Adipocyte (in vitro differentiated cells): Measurements from ENCODE around the gene HMGXB4.
"Not testable (repeated sequence)": the region's sequence is repeated elsewhere in the genome, so short reads cannot be mapped to it uniquely, and the experiment has no call there.

Experiments
- DNase-seq: peaks from one replicate; pipeline ENCODE4 v3.0.0-alpha.2; 2015; ENCODE audit warnings: low read depth
- H3K27me3 ChIP-seq: replicated peaks from 2 replicates; pipeline ENCODE4 v1.7.0; 2013; ENCODE audit warnings: mild to moderate bottlenecking, low read length, moderate library complexity; ENCODE audit not compliant: control insufficient read depth, insufficient read depth
- H3K36me3 ChIP-seq: 2 replicates; pipeline ENCODE4 v1.7.0; 2013; ENCODE audit warnings: low read length, mild to moderate bottlenecking, moderate library complexity; ENCODE audit not compliant: control insufficient read depth, insufficient read depth, severe bottlenecking
- H3K4me1 ChIP-seq: 2 replicates; pipeline ENCODE4 v1.7.0; 2013; ENCODE audit warnings: mild to moderate bottlenecking, low read length, moderate library complexity; ENCODE audit not compliant: control insufficient read depth, insufficient read depth
- H3K4me3 ChIP-seq: 2 replicates; pipeline ENCODE4 v1.7.0; 2013; ENCODE audit warnings: mild to moderate bottlenecking, low read length, moderate library complexity
- H3K9ac ChIP-seq: 2 replicates; pipeline ENCODE4 v1.7.0; 2013; ENCODE audit warnings: mild to moderate bottlenecking, low read length, moderate library complexity
- H3K9me3 ChIP-seq: 2 replicates; pipeline ENCODE4 v1.7.0; 2013; ENCODE audit warnings: mild to moderate bottlenecking, low read length, moderate library complexity; ENCODE audit not compliant: control insufficient read depth

Gene HMGXB4

DNA sequence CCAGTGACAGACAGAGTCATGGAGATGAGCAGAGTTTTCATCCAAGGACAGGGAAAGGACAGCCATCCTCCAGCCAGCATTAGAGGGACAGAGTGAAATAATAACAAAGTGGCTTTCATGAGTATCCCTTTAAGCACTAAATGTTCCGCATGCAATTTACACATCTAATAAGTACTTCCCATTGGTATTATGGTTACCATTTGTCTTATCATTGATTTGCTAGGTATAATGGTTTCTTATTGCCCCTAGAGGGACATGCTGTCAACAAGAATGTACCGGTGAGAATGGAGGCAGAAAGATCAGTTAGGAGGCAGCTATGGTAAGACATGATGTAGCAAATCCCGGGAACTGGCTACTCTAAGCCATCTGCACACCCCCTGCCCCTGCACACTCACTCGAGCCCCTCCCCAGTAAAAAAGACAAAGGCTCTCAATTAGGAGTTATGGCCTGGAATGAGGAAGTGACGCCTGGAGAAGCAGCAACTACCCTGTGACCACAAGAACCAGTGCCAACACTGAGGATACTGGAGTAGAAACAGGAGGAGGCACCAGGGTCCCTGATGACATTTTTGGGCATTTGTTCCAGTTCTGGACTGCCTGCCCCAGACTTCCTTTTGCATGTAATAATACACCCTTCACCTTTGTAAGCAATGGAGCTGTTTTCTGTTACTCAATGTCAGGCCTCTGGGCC, 30.2 kb upstream of the HMGXB4 start:
- no peaks in the 10 kb centered on the region for H3K36me3 ChIP-seq
- no peak for DNase-seq

DNA sequence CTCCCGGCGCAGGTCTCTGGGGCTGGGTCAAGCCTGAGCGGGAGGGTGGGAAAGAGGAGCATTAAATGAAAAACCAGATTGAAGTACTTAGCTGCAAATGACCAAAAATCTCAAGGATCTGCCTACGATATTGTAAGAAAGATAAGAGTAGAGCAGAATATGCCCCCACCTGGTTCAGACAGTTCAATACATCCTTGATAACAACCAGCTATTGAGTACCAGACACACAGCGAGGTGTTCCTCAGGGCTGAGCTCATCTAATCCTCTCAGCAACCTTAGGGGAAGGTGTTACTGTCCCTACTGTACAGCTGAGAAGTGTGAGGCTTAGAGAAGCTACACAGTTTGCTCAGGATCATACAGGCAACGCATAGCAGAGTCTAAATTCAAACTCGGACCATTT, 27.4 kb upstream of the HMGXB4 start:
- peaks cover 65% of the 10 kb centered on the region for H3K27me3 ChIP-seq
- H3K9ac ChIP-seq: no peak overlapping the region
- H3K36me3 ChIP-seq: no peaks in the 10 kb centered on the region
- no peaks in the 10 kb centered on the region for H3K4me1 ChIP-seq
- H3K9me3 ChIP-seq: no peaks in the 10 kb centered on the region
- DNase-seq: no peak
- H3K4me3 ChIP-seq: no peak overlapping the region

More for the DNA sequence above, 30.2 kb upstream of the HMGXB4 start:
- H3K9me3 ChIP-seq: no peaks in the 10 kb centered on the region
- H3K4me3 ChIP-seq: no peak overlapping the region
- no peaks in the 10 kb centered on the region for H3K4me1 ChIP-seq
- H3K27me3 ChIP-seq: peaks cover 57% of the 10 kb centered on the region
- H3K9ac ChIP-seq: no peak overlapping the region

DNA sequence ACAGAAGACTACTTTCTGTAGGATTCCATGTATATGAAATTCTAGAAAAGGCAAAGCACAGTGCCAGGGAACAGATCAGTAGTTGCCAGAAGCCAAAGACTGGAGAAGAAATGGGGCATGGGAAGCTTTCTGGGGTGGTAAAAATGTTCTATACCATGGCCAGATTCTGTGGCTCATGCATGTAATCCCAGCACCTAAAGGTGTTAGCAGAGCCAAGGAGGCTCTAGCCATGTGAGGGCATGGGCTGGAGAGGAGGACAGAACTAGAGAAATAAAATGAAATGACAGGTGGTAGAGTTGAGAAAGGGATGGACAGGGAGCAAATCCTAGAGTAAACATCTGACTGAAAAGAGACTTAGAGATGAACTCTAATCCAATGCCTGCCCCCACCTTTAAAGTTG, 26.9 kb upstream of the HMGXB4 start:
- H3K27me3 ChIP-seq: peaks cover 60% of the 10 kb centered on the region
- DNase-seq: no peak

DNA sequence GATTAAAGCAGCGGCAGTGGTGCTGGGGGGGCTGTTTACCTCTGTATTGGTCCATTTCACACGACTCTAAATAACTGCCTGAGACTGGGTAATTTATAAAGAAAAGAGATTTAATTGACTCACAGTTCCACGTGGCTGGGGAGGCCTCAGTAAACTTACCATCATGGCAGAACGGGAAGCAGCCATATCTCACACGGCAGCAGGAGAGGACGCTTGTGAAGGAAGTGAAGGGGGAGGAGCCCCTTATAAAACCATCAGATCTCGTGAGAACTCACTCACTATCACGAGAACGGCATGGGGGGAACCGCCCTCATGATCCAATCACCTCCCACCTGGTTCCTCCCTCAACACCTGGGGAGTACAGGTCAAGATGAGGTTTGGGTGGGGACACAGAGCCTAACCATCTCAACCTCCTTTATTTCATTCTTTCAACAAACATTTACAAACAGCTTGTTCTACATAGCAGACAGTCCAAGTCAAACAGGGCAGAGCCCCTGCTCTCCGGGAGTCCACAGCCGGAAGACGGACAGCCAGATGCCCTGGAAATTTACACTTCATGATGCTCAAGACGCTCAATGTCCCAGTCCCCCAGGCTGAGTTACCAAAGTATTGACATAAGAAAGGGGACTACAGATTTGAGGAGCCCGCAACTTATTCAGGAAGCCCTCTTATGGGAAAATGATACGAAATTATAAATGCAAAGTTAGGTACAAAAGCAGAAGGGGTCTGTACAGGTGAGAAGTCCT, 26.3 kb upstream of the HMGXB4 start:
- Histone ChIP-seq H3K9me3 (peaks cover 3% of the 10 kb centered on the region), H3K4me1 (no peaks in the 10 kb centered on the region), H3K27me3 (peaks cover 55% of the 10 kb centered on the region), H3K4me3 (no peak overlapping the region), H3K36me3 (no peaks in the 10 kb centered on the region), H3K9ac (no peak overlapping the region)
- DNase-seq: no peak

More for the DNA sequence above, 26.9 kb upstream of the HMGXB4 start:
- Histone ChIP-seq H3K36me3 (no peaks in the 10 kb centered on the region), H3K4me3 (no peak overlapping the region), H3K4me1 (no peaks in the 10 kb centered on the region), H3K9ac (no peak overlapping the region), H3K9me3 (peaks cover under 1% of the 10 kb centered on the region)

- no peaks in the 10 kb centered on the region for H3K4me1 ChIP-seq
- H3K9ac ChIP-seq: no peak overlapping the region
- peak; percentile 57 for DNase-seq
- H3K27me3 ChIP-seq: peaks cover 49% of the 10 kb centered on the region
- no peak overlapping the region for H3K4me3 ChIP-seq
- peaks cover 3% of the 10 kb centered on the region for H3K9me3 ChIP-seq
- H3K36me3 ChIP-seq: no peaks in the 10 kb centered on the region
These were observed 25.7 kb upstream of the HMGXB4 start for GRCh38 chr22:35231585-35232084.

DNA sequence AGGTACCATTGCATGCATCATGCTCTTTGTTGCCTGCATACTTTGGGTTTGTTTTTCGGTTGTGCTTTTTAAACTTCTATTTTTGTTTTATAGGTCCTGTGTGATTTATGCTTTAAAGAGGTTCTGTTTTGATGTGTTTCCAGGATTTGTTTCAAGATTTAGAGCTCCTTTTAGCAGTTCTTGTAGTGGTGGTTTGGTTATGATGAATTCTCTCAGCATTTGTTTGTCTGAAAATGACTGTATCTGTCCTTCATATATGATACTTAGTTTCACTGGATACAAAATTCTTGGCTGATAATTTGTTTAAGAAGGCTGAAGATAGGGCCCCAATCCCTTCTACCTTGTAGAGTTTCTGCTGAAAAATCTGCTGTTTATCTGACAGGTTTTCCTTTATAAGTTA, 18.5 kb upstream of the HMGXB4 start:
- not testable (repeated sequence) for H3K4me3 ChIP-seq, DNase-seq, H3K27me3 ChIP-seq, H3K36me3 ChIP-seq, H3K4me1 ChIP-seq, H3K9ac ChIP-seq, H3K9me3 ChIP-seq

DNA sequence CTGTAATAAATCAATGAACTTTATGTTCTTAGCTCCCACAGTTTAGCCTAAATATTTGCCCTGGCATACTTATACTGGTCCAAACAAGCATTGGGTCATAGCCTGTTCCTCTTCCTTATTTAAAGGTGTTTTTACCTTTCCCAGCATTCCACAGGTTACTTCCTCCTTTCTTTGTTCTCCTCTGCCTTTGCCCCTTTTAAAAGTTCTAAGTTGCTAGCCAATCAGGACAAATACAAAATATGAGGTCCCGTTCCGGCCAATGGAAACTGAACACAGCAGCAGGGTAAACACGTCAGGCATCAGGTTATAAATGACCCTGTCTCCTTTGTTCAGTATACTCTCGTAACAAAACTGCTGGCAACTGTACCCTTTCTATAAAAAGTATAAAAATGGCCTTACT, 12.8 kb upstream of the HMGXB4 start:
- H3K9ac ChIP-seq, H3K4me1 ChIP-seq, H3K36me3 ChIP-seq, H3K4me3 ChIP-seq, H3K9me3 ChIP-seq, DNase-seq: not testable (repeated sequence)
- peaks cover 11% of the 10 kb centered on the region for H3K27me3 ChIP-seq

DNA sequence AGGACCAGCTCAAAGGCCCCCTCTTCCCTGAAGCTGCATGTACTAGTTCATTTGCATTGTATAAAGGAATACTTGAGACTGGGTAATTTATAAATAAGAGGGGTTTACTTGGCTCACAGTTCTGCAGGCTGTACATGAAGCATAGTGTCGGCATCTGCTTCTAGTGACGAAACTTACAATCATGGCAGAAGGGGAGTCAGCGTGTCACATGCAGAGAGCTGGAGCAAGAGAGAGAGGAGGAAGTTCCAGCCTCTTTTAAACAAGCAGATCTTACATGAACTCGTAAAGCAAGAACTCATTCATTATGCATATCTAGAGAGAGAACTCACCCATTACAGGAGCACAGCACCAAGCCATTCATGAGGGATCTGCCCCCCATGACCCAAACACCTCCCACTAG, 7.1 kb upstream of the HMGXB4 start:
- H3K4me1 ChIP-seq: no peaks in the 10 kb centered on the region
- no peak for DNase-seq
- H3K4me3 ChIP-seq: no peak overlapping the region
- no peaks in the 10 kb centered on the region for H3K9me3 ChIP-seq
- no peaks in the 10 kb centered on the region for H3K36me3 ChIP-seq
- H3K9ac ChIP-seq: no peak overlapping the region
- H3K27me3 ChIP-seq: peaks cover 11% of the 10 kb centered on the region

GRCh38 chr22:35253946-35254345, 3.3 kb upstream of the HMGXB4 start:
- Histone ChIP-seq H3K9ac (no peak overlapping the region), H3K4me1 (peaks cover 12% of the 10 kb centered on the region), H3K36me3 (no peaks in the 10 kb centered on the region), H3K27me3 (no peaks in the 10 kb centered on the region), H3K9me3 (no peaks in the 10 kb centered on the region), H3K4me3 (no peak overlapping the region)
- DNase-seq: no peak

GRCh38 chr22:35257002-35257320, 332 bp upstream of the HMGXB4 start:
- no peak for DNase-seq
- Histone ChIP-seq H3K9me3 (no peaks in the 10 kb centered on the region), H3K4me1 (peaks cover 21% of the 10 kb centered on the region), H3K36me3 (no peaks in the 10 kb centered on the region), H3K9ac (peak overlapping the region; percentile 93), H3K4me3 (peak overlapping the region; percentile 91), H3K27me3 (no peaks in the 10 kb centered on the region)

- H3K36me3 ChIP-seq: peaks cover 13% of the 10 kb centered on the region
- peak overlapping the region; percentile 93 for H3K9ac ChIP-seq
- no peaks in the 10 kb centered on the region for H3K9me3 ChIP-seq
- DNase-seq: peak; percentile 38
- no peaks in the 10 kb centered on the region for H3K27me3 ChIP-seq
- H3K4me1 ChIP-seq: peaks cover 21% of the 10 kb centered on the region
- H3K4me3 ChIP-seq: peak overlapping the region; percentile 91
These were observed 1.1 kb downstream of the HMGXB4 start for GRCh38 chr22:35258191-35258988.
